ENCODE measurements around the gene IGF1. TPM values are rescaled to one million over a fixed set of nuclear protein-coding genes. Genes with fewer than 3 reads are reported as not detected.

Gene IGF1
- total and polyA plus RNA-seq, 7 donors, result 7.4 to 27.1 (median 15.6) TPM

- WGBS, 2 donors, result 89 to 93% methylated on average over 2 of the region's 2 CpGs
- TF ChIP-seq EP300 (IDR thresholded peaks at IDR 0.05) (no peak), POLR2A (IDR thresholded peaks at IDR 0.05) (no peak), CTCF (IDR thresholded peaks at IDR 0.05) (no peak), POLR2AphosphoS5 (IDR thresholded peaks at IDR 0.05) (no peak)
- H3K4me3 ChIP-seq, result no peak overlapping the region
- intact Hi-C loops (cut with DNase I), result loop anchor here (10.0 kb wide), 1 partner anchor 419 kb away; the partner anchor contains the start of gene WASHC3
- no peak for DNase-seq
- H3K4me1 ChIP-seq, result peaks cover 0 to 36% (median 21%) of the 10 kb centered on the region in 4 donors
- no peak overlapping the region for H3K27ac ChIP-seq
- no peaks in the 10 kb centered on the region for H3K36me3 ChIP-seq
- H3K27me3 ChIP-seq, result no peaks in the 10 kb centered on the region
- H3K9me3 ChIP-seq, result no peaks in the 10 kb centered on the region
Measured at GRCh38 chr12:102483466-102483865, 3.1 kb upstream of the IGF1 start.

GRCh38 chr12:102481705-102482425 lies 1.5 kb upstream of the IGF1 start:
- H3K27ac ChIP-seq, result peak overlapping the region in 1 of 4 donors; percentile 14
- DNase-seq, result no peak
- no peaks in the 10 kb centered on the region for H3K36me3 ChIP-seq
- intact Hi-C loops (cut with DNase I), result loop anchor here (10.0 kb wide), 1 partner anchor 417 kb away; the partner anchor contains the start of gene WASHC3
- no peaks in the 10 kb centered on the region for H3K27me3 ChIP-seq
- no peaks in the 10 kb centered on the region for H3K9me3 ChIP-seq
- no peak overlapping the region for H3K4me3 ChIP-seq
- H3K4me1 ChIP-seq, result peaks cover 0 to 38% (median 21%) of the 10 kb centered on the region in 4 donors
- no peak for TF ChIP-seq EP300 (IDR thresholded peaks at IDR 0.05)
- no peak for TF ChIP-seq POLR2AphosphoS5 (IDR thresholded peaks at IDR 0.05)
- TF ChIP-seq CTCF (IDR thresholded peaks at IDR 0.05), result no peak
- no peak for TF ChIP-seq POLR2A (IDR thresholded peaks at IDR 0.05)

- no peak for DNase-seq
- Histone ChIP-seq H3K9me3 (no peaks in the 10 kb centered on the region), H3K27ac (peak overlapping the region in 3 of 4 donors; percentile 26 to 58 (median 42)), H3K4me1 (peaks cover 0 to 45% (median 23%) of the 10 kb centered on the region in 4 donors), H3K4me3 (peak overlapping the region; percentile 1 to 38 (median 24)), H3K27me3 (no peaks in the 10 kb centered on the region), H3K36me3 (no peaks in the 10 kb centered on the region)
- TF ChIP-seq EP300 (IDR thresholded peaks at IDR 0.05), result no peak
- TF ChIP-seq CTCF (IDR thresholded peaks at IDR 0.05), result no peak
- no peak for TF ChIP-seq POLR2AphosphoS5 (IDR thresholded peaks at IDR 0.05)
- TF ChIP-seq POLR2A (IDR thresholded peaks at IDR 0.05), result no peak
- intact Hi-C loops (cut with DNase I), result loop anchor here (10.0 kb wide), 1 partner anchor 415 kb away; the partner anchor contains the start of gene WASHC3
- 68 to 71% methylated on average over 4 of the region's 4 CpGs for WGBS, 2 donors
Measured at GRCh38 chr12:102479939-102480338, 424 bp downstream of the IGF1 start.

GRCh38 chr12:102479099-102479885 lies 1.1 kb downstream of the IGF1 start:
- H3K27ac ChIP-seq, result peak overlapping the region in 3 of 4 donors; percentile 42 to 58 (median 43)
- no peak for DNase-seq
- H3K4me3 ChIP-seq, result peak overlapping the region; percentile 1 to 38 (median 24)
- intact Hi-C loops (cut with DNase I), result no loop called here
- no peaks in the 10 kb centered on the region for H3K36me3 ChIP-seq
- no peaks in the 10 kb centered on the region for H3K9me3 ChIP-seq
- WGBS, 2 donors, result 39 to 45% methylated on average over 11 of the region's 11 CpGs
- H3K4me1 ChIP-seq, result peaks cover 0 to 40% (median 21%) of the 10 kb centered on the region in 4 donors
- no peak for TF ChIP-seq POLR2AphosphoS5 (IDR thresholded peaks at IDR 0.05)
- TF ChIP-seq POLR2A (IDR thresholded peaks at IDR 0.05), result no peak
- no peak for TF ChIP-seq CTCF (IDR thresholded peaks at IDR 0.05)
- TF ChIP-seq EP300 (IDR thresholded peaks at IDR 0.05), result no peak
- no peaks in the 10 kb centered on the region for H3K27me3 ChIP-seq
